NB4 (cell line): ENCODE data around the gene SH3PXD2B.

Source experiments
- POLR2A ChIP-seq: IDR thresholded peaks from 2 replicates; pipeline ENCODE4 v1.6.1; 2011; ENCODE audit warnings: mild to moderate bottlenecking; ENCODE audit not compliant: insufficient read length; ENCODE audit errors: extremely low read depth
- TF ChIP-seq, protein P1 (sequence below): IDR thresholded peaks from one replicate; pipeline ENCODE4 v1.5.1; 2012; ENCODE audit warnings: low read depth, low read length
- TF ChIP-seq, protein P2 (sequence below): IDR thresholded peaks from 2 replicates; pipeline ENCODE4 v1.6.1; 2011; ENCODE audit warnings: low read depth, low read length

DNA sequence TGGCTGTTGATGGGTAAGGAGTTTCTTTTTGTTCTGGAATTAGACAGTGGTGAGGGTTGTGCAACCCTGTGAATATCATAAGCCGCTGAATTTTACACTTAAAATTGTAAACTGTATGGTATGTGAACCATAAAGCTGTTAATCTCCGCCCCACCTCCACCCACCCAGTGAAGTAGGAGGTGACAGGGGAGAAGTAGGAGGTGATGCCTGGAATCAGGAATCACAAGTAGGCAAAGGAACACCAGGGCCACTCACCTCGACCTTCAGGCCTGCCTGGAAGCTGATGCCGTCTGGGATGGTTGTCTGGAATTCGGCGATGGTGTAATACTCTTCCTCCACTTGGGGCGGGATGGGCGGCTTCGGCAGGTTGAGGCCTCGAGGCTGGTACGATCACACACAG lies 108.4 kb downstream of the SH3PXD2B start:
- TF ChIP-seq, protein P1, sequence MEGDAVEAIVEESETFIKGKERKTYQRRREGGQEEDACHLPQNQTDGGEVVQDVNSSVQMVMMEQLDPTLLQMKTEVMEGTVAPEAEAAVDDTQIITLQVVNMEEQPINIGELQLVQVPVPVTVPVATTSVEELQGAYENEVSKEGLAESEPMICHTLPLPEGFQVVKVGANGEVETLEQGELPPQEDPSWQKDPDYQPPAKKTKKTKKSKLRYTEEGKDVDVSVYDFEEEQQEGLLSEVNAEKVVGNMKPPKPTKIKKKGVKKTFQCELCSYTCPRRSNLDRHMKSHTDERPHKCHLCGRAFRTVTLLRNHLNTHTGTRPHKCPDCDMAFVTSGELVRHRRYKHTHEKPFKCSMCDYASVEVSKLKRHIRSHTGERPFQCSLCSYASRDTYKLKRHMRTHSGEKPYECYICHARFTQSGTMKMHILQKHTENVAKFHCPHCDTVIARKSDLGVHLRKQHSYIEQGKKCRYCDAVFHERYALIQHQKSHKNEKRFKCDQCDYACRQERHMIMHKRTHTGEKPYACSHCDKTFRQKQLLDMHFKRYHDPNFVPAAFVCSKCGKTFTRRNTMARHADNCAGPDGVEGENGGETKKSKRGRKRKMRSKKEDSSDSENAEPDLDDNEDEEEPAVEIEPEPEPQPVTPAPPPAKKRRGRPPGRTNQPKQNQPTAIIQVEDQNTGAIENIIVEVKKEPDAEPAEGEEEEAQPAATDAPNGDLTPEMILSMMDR, result no peak
- no peak for TF ChIP-seq POLR2A
- TF ChIP-seq, protein P2, sequence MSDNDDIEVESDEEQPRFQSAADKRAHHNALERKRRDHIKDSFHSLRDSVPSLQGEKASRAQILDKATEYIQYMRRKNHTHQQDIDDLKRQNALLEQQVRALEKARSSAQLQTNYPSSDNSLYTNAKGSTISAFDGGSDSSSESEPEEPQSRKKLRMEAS, result no peak
